ENCODE measurements around the gene NAT10. TPM values are rescaled to one million over a fixed set of nuclear protein-coding genes. Genes with fewer than 3 reads are reported as not detected.

Gene NAT10
- polyA plus RNA-seq, 5 donors, result 52.9 to 62.7 (median 59.4) TPM

- no peak for DNase-seq
Measured at GRCh38 chr11:34148504-34149165, 43.2 kb downstream of the NAT10 start.

DNA sequence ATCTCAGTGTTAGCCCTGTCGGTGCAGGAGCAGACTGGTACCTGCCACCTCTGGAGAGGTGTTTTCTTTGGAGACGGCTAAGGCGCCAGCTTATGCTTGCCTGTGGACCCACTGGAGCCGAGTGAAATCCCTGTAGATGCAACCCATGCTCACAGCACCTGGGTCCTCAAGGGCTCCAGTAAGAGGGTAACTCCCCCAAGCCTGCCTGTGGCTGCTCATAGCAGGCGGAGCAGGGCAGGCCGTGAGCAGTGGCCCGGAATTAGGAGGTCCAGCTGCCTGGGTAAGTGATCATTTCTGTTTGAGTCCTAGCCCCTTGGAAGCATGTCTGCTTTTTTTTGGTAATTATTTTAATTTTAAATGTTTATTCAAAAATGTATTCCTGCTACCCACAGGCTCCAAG is 43.8 kb downstream of the NAT10 start:
- DNase-seq, result no peak

DNA sequence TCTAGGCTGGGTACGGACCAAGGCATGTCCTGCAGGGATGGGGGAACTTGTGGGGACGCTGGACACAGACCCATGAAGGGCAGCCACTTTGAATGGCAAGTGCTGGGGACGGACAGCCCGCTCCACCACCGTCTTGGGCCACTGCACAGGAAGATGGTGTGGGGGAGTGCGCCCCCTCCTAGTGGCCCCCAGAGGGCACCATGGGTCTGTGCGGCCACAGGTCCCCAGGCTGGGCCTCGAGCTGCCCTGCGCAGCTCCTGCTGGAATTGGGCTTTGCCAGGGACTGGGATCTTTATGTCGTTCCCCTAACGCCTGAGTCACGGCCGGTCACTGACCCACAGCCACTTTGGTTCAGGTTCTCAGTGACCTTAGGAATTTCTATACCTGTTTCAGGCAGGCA is 44.4 kb downstream of the NAT10 start:
- DNase-seq, result no peak

DNA sequence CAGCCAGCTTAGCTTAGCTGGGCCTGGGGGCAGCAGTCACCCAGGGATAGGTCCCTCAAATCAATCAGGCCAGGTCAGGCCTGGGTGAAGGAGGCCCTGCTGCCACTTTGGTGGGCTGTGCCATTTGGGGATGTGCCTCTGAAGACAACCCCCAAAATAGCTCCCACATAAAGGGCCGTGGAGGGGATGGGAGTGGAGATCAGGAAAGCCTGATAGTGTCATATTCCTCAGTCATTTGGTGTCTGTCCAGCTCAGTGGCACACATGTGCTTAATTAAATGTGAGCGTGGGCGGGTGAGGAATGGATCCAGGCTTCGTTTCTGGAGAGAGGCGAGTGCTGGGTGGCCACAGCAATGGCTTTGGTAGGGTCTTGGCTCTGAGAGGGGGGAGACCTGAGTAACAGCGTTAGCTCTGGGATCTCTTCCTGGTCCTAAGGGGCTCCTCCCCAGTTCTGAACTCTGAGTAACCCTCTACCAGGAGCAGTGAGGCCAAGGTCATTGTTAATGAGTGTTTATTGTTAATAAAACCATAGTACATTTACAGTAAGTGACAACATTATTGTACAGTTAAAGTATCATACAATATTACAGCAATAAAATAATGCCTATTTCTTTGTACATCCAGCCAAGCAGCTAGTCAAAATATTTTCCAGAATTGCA is 45.2 kb downstream of the NAT10 start:
- DNase-seq, result no peak

GRCh38 chr11:34151166-34151565 is 45.7 kb downstream of the NAT10 start:
- DNase-seq, result no peak

GRCh38 chr11:34151916-34152845 is 46.8 kb downstream of the NAT10 start:
- no peak for DNase-seq

DNA sequence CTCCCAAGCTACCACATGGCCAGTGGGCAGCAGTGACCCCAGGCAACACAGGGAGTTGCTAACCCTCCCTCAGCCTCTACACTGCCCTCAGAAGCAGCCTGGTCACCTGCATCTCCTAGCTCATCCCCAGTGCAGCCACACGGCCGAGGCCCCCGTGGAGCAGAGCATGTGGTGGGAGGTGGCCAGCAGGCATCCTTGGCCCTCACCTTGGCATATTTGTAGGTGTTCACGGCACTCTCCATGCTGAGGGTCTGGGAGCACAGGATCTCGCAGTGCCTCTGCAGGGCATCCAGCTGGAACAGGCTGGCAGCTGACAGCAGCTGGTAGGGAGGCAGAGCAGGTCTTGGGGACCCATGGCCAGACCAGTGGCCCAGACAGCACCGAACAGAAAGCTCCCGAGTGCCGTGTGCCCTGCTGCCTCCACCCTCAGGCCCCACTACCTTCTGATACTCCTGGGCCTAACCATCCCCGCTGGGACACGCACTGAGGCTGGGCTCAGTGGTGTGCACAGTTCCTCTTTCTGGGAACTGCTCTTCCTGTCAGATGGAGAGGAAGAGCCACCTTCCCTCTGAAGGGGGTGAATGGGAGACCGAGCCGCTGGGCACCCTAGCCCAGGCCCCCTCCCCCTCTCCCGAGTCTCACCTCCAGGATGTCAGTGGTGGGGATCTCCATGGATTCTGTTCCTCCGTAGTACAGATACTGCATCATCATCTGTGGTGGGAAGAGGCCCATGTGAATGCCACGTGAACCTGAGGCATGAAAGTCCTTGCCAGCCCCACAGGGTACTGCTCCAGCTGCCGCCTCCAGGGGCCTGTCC is 48.8 kb downstream of the NAT10 start:
- DNase-seq, result no peak

DNA sequence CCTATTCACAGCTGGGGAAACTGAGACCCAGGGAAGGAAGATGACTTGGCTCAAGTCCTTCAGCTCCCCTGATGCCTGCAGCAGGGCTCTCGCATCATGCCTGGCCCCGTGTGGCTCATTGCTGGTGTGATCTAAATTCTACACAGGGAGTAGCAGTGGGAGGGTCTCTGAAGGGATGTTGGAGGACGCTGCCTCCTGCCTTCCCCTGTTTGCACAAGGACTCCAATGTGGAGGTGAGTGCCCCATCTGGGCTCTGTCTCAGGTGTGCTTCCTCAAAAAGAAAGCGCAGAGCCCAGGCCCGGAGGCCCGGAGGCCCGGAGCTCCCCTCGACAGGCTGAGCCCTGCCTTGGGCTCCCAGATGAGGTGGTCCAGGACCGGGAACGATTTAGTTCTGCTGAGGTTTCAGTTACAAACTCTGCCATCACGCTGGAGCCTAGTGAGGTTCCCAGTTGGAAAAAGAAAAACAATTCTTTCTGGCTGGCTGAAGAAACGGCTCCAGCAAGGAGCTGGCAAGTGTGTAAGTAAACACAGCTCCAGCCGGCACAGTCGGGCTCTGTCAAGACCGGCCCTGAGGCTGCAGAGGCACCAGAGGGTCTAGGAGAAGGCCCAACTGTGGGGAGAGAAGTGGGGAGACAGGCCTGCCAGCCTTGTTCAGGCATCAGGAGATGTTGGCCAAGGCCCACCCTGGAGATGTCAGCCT is 49.8 kb downstream of the NAT10 start:
- no peak for DNase-seq

GRCh38 chr11:34155757-34156062 is 50.3 kb downstream of the NAT10 start:
- no peak for DNase-seq

DNA sequence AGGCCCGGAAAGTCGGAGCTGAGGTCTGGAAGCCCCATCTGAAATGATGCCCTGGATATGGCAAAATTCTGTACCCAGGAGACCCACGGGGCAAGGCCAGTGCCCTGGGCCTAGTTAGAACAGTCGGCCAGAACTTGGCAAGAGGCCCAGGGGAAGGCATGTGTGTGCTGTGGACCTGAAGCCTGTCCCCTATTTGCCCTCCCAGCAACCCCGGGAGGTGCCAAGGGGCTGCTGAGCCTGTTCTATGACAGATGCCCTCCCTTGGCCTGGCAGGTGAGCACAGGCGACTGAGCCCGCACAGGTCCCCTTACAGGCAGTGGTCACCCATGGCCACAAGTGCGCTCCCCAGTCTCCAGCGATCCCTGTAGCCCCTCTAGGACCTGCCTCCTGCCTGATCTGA is 51.7 kb downstream of the NAT10 start:
- DNase-seq, result no peak

- DNase-seq, result no peak
Measured at GRCh38 chr11:34158661-34159060, 53.2 kb downstream of the NAT10 start.

- DNase-seq, result no peak
Measured at GRCh38 chr11:34160049-34160721, 54.8 kb downstream of the NAT10 start.

DNA sequence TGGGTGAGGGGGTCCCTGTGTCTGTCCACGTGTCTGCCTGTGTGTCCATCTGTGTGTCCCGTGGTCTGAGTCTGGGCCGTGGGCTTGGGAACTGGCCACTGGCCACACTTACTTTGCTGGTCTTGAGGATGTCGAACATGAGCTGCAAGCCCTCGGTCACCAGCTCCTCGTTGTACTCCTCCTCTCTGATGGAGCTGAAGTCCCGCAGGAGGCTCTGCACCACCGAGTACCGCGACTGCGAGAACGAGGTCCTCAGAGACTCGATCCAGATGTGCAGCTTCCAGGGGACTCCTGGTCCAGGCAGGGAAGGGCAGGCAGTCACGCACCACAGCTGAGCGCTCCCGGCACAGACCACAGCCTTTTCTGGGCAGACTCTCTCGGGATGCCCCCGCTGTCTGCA is 55.4 kb downstream of the NAT10 start:
- no peak for DNase-seq

GRCh38 chr11:34161361-34161760 is 55.9 kb downstream of the NAT10 start:
- DNase-seq, result no peak

GRCh38 chr11:34161812-34162492 is 56.5 kb downstream of the NAT10 start:
- no peak for DNase-seq

GRCh38 chr11:34162493-34162820 is 57.0 kb downstream of the NAT10 start:
- no peak for DNase-seq

GRCh38 chr11:34162856-34163255 is 57.4 kb downstream of the NAT10 start:
- DNase-seq, result no peak

- no peak for DNase-seq
Measured at GRCh38 chr11:34165121-34165520, 59.7 kb downstream of the NAT10 start.

DNA sequence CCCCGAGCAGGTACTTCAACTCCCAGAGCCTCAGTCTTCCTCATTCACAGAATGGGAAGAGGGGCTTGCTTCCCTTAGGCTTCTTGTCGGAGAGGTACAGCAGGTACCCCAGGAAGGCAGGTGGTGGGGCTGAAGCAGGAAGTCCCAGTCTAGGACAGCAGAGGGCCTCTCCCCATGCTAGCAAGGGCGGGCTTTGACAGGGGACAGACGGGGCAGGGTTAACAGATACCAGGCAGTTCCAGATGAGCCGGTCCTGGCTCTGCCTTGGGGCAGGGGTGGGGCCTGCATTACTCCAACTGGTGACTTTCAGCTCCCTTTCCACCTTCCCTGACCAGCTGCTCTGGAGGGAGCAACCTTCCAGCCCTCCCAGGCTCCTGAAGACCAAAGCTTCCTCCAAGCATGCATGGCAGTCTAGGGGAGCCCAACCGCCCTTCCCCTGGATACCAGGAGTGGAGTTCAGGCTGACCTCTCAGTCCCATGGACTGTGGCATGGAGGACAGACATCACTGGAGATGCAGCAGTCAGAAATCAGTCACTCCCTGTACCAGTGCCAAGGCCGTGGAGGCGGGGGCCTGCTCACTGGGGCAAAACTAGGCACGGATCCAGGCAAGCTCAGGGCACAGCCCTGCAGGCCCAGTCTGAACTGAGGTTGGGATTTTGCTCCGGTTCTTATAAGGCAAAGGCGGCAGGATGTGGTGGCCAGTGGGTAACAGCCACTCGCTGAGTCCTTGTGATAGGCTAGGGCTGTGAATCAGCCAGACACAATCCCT is 60.5 kb downstream of the NAT10 start:
- DNase-seq, result no peak

All from right lung (tissue), 5 donors.